Skin of body (tissue), 2 donors: ENCODE results near the gene MPST. TPM values are rescaled to one million over a fixed set of nuclear protein-coding genes. Genes with fewer than 3 reads are reported as not detected.

ENCODE experiments used
- DNase-seq: peaks from one replicate; lab custom pipeline; 2025; lab: John Stamatoyannopoulos, UW
- total RNA-seq: library from RNA; depleted of rRNA; stranded (reverse); fragments of >200 nt; gene quantifications from one replicate; pipeline ENCODE4 v1.2.3, GENCODE V29; 2014

Gene MPST
- total RNA-seq, 1 donor from 2014 or later = 39.3 TPM

- no peak for DNase-seq
These were observed 25.4 kb downstream of the MPST start for GRCh38 chr22:37044634-37045625.

- DNase-seq = no peak
These were observed 26.4 kb downstream of the MPST start for GRCh38 chr22:37045958-37046357.

- DNase-seq = no peak
These were observed 27.0 kb downstream of the MPST start for GRCh38 chr22:37046589-37046988.

- DNase-seq = no peak
These were observed 27.5 kb downstream of the MPST start for GRCh38 chr22:37047006-37047405.

GRCh38 chr22:37048133-37048532 is 28.6 kb downstream of the MPST start:
- DNase-seq = no peak

GRCh38 chr22:37049224-37049623 is 29.7 kb downstream of the MPST start:
- no peak for DNase-seq

GRCh38 chr22:37050913-37051312 is 31.4 kb downstream of the MPST start:
- DNase-seq = no peak

GRCh38 chr22:37051391-37052385 is 32.1 kb downstream of the MPST start, which contains the start of gene KCTD17:
Gene KCTD17 (plus strand): TSS chr22:37051742. CDS start chr22:37051761, 19 bp downstream.
- peak; percentile 17 for DNase-seq

GRCh38 chr22:37052386-37053309 is 33.1 kb downstream of the MPST start:
- no peak for DNase-seq

- no peak for DNase-seq
These were observed 33.9 kb downstream of the MPST start for GRCh38 chr22:37053310-37054055.

- no peak for DNase-seq
These were observed 34.5 kb downstream of the MPST start for GRCh38 chr22:37054056-37054395.

GRCh38 chr22:37054600-37055365 is 35.2 kb downstream of the MPST start:
- DNase-seq = no peak

- DNase-seq = no peak
These were observed 36.7 kb downstream of the MPST start for GRCh38 chr22:37056246-37056645.

- DNase-seq = no peak
These were observed 37.7 kb downstream of the MPST start for GRCh38 chr22:37057226-37057625.

- DNase-seq = no peak
These were observed 38.4 kb downstream of the MPST start for GRCh38 chr22:37057796-37058510.

- no peak for DNase-seq
These were observed 39.6 kb downstream of the MPST start for GRCh38 chr22:37058917-37059701.

GRCh38 chr22:37059876-37060449 is 40.4 kb downstream of the MPST start:
- no peak for DNase-seq
